ENCODE results near the gene SOX11.

Gene SOX11

GRCh38 chr2:5701266-5701665, 9.1 kb downstream of the SOX11 start:
- H3K27me3 ChIP-seq (replicated peaks; ENCODE audit: control insufficient read depth, insufficient read depth, low read length): peaks cover 12% of the 10 kb centered on the region

GRCh38 chr2:5703166-5703565, 11.0 kb downstream of the SOX11 start:
- Histone ChIP-seq H3K4me1 (ENCODE audit: control insufficient read depth, insufficient read depth, low read length) (no peaks in the 10 kb centered on the region), H3K9me3 (ENCODE audit: control insufficient read depth, low read length) (no peaks in the 10 kb centered on the region), H3K36me3 (ENCODE audit: control insufficient read depth, insufficient read depth, low read length, severe bottlenecking) (no peaks in the 10 kb centered on the region), H3K27me3 (replicated peaks; ENCODE audit: control insufficient read depth, insufficient read depth, low read length) (peaks cover 5% of the 10 kb centered on the region), H3K9ac (ENCODE audit: low read length) (no peak overlapping the region), H3K4me3 (ENCODE audit: low read length) (no peak overlapping the region)
- DNase-seq (ENCODE audit: low read depth): no peak

More at GRCh38 chr2:5701266-5701665, 9.1 kb downstream of the SOX11 start:
- no peak overlapping the region for H3K9ac ChIP-seq (ENCODE audit: low read length)
- H3K9me3 ChIP-seq (ENCODE audit: control insufficient read depth, low read length): no peaks in the 10 kb centered on the region
- H3K4me3 ChIP-seq (ENCODE audit: low read length): no peak overlapping the region
- H3K4me1 ChIP-seq (ENCODE audit: control insufficient read depth, insufficient read depth, low read length): no peaks in the 10 kb centered on the region
- no peak for DNase-seq (ENCODE audit: low read depth)
- no peaks in the 10 kb centered on the region for H3K36me3 ChIP-seq (ENCODE audit: control insufficient read depth, insufficient read depth, low read length, severe bottlenecking)

- Histone ChIP-seq H3K4me1 (ENCODE audit: control insufficient read depth, insufficient read depth, low read length) (no peaks in the 10 kb centered on the region), H3K27me3 (replicated peaks; ENCODE audit: control insufficient read depth, insufficient read depth, low read length) (no peaks in the 10 kb centered on the region), H3K9ac (ENCODE audit: low read length) (no peak overlapping the region), H3K4me3 (ENCODE audit: low read length) (no peak overlapping the region), H3K9me3 (ENCODE audit: control insufficient read depth, low read length) (no peaks in the 10 kb centered on the region), H3K36me3 (ENCODE audit: control insufficient read depth, insufficient read depth, low read length, severe bottlenecking) (no peaks in the 10 kb centered on the region)
- DNase-seq (ENCODE audit: low read depth): no peak
Observed at GRCh38 chr2:5705490-5705889, 13.3 kb downstream of the SOX11 start.

GRCh38 chr2:5706717-5707455, 14.7 kb downstream of the SOX11 start:
- DNase-seq (ENCODE audit: low read depth): no peak
- Histone ChIP-seq H3K36me3 (ENCODE audit: control insufficient read depth, insufficient read depth, low read length, severe bottlenecking) (no peaks in the 10 kb centered on the region), H3K4me1 (ENCODE audit: control insufficient read depth, insufficient read depth, low read length) (no peaks in the 10 kb centered on the region), H3K4me3 (ENCODE audit: low read length) (no peak overlapping the region), H3K27me3 (replicated peaks; ENCODE audit: control insufficient read depth, insufficient read depth, low read length) (no peaks in the 10 kb centered on the region), H3K9me3 (ENCODE audit: control insufficient read depth, low read length) (no peaks in the 10 kb centered on the region), H3K9ac (ENCODE audit: low read length) (no peak overlapping the region)

GRCh38 chr2:5710615-5711014, 18.4 kb downstream of the SOX11 start:
- H3K4me3 ChIP-seq (ENCODE audit: low read length): no peak overlapping the region
- no peak for DNase-seq (ENCODE audit: low read depth)

GRCh38 chr2:5713101-5713500, 20.9 kb downstream of the SOX11 start:
- Histone ChIP-seq H3K36me3 (ENCODE audit: control insufficient read depth, insufficient read depth, low read length, severe bottlenecking) (no peaks in the 10 kb centered on the region), H3K27me3 (replicated peaks; ENCODE audit: control insufficient read depth, insufficient read depth, low read length) (no peaks in the 10 kb centered on the region), H3K4me3 (ENCODE audit: low read length) (no peak overlapping the region), H3K9me3 (ENCODE audit: control insufficient read depth, low read length) (no peaks in the 10 kb centered on the region), H3K9ac (ENCODE audit: low read length) (no peak overlapping the region), H3K4me1 (ENCODE audit: control insufficient read depth, insufficient read depth, low read length) (no peaks in the 10 kb centered on the region)
- no peak for DNase-seq (ENCODE audit: low read depth)

More at GRCh38 chr2:5710615-5711014, 18.4 kb downstream of the SOX11 start:
- Histone ChIP-seq H3K27me3 (replicated peaks; ENCODE audit: control insufficient read depth, insufficient read depth, low read length) (no peaks in the 10 kb centered on the region), H3K4me1 (ENCODE audit: control insufficient read depth, insufficient read depth, low read length) (no peaks in the 10 kb centered on the region), H3K36me3 (ENCODE audit: control insufficient read depth, insufficient read depth, low read length, severe bottlenecking) (no peaks in the 10 kb centered on the region), H3K9ac (ENCODE audit: low read length) (no peak overlapping the region), H3K9me3 (ENCODE audit: control insufficient read depth, low read length) (no peaks in the 10 kb centered on the region)

GRCh38 chr2:5719629-5720334, 27.6 kb downstream of the SOX11 start:
- peaks cover 9% of the 10 kb centered on the region for H3K9me3 ChIP-seq (ENCODE audit: control insufficient read depth, low read length)
- H3K4me3 ChIP-seq (ENCODE audit: low read length): no peak overlapping the region

GRCh38 chr2:5720426-5720825, 28.2 kb downstream of the SOX11 start:
- H3K9me3 ChIP-seq (ENCODE audit: control insufficient read depth, low read length): peaks cover 9% of the 10 kb centered on the region
- H3K27me3 ChIP-seq (replicated peaks; ENCODE audit: control insufficient read depth, insufficient read depth, low read length): no peaks in the 10 kb centered on the region
- no peak overlapping the region for H3K9ac ChIP-seq (ENCODE audit: low read length)
- no peaks in the 10 kb centered on the region for H3K36me3 ChIP-seq (ENCODE audit: control insufficient read depth, insufficient read depth, low read length, severe bottlenecking)
- no peaks in the 10 kb centered on the region for H3K4me1 ChIP-seq (ENCODE audit: control insufficient read depth, insufficient read depth, low read length)
- peak; percentile 48 for DNase-seq (ENCODE audit: low read depth)
- no peak overlapping the region for H3K4me3 ChIP-seq (ENCODE audit: low read length)

More at GRCh38 chr2:5719629-5720334, 27.6 kb downstream of the SOX11 start:
- Histone ChIP-seq H3K36me3 (ENCODE audit: control insufficient read depth, insufficient read depth, low read length, severe bottlenecking) (no peaks in the 10 kb centered on the region), H3K27me3 (replicated peaks; ENCODE audit: control insufficient read depth, insufficient read depth, low read length) (no peaks in the 10 kb centered on the region), H3K9ac (ENCODE audit: low read length) (no peak overlapping the region), H3K4me1 (ENCODE audit: control insufficient read depth, insufficient read depth, low read length) (no peaks in the 10 kb centered on the region)
- no peak for DNase-seq (ENCODE audit: low read depth)

GRCh38 chr2:5722236-5722635, 30.1 kb downstream of the SOX11 start:
- no peak for DNase-seq (ENCODE audit: low read depth)
- Histone ChIP-seq H3K4me3 (ENCODE audit: low read length) (no peak overlapping the region), H3K9ac (ENCODE audit: low read length) (no peak overlapping the region), H3K9me3 (ENCODE audit: control insufficient read depth, low read length) (peaks cover 9% of the 10 kb centered on the region), H3K36me3 (ENCODE audit: control insufficient read depth, insufficient read depth, low read length, severe bottlenecking) (no peaks in the 10 kb centered on the region), H3K4me1 (ENCODE audit: control insufficient read depth, insufficient read depth, low read length) (no peaks in the 10 kb centered on the region), H3K27me3 (replicated peaks; ENCODE audit: control insufficient read depth, insufficient read depth, low read length) (no peaks in the 10 kb centered on the region)

GRCh38 chr2:5723791-5724735, 31.9 kb downstream of the SOX11 start:
- H3K4me1 ChIP-seq (ENCODE audit: control insufficient read depth, insufficient read depth, low read length): no peaks in the 10 kb centered on the region
- H3K9ac ChIP-seq (ENCODE audit: low read length): no peak overlapping the region
- no peak for DNase-seq (ENCODE audit: low read depth)

GRCh38 chr2:5725072-5725471, 32.9 kb downstream of the SOX11 start:
- no peaks in the 10 kb centered on the region for H3K27me3 ChIP-seq (replicated peaks; ENCODE audit: control insufficient read depth, insufficient read depth, low read length)
- H3K4me1 ChIP-seq (ENCODE audit: control insufficient read depth, insufficient read depth, low read length): no peaks in the 10 kb centered on the region
- DNase-seq (ENCODE audit: low read depth): no peak
- peaks cover 4% of the 10 kb centered on the region for H3K9me3 ChIP-seq (ENCODE audit: control insufficient read depth, low read length)
- H3K9ac ChIP-seq (ENCODE audit: low read length): no peak overlapping the region
- H3K4me3 ChIP-seq (ENCODE audit: low read length): no peak overlapping the region
- H3K36me3 ChIP-seq (ENCODE audit: control insufficient read depth, insufficient read depth, low read length, severe bottlenecking): no peaks in the 10 kb centered on the region

More at GRCh38 chr2:5723791-5724735, 31.9 kb downstream of the SOX11 start:
- no peak overlapping the region for H3K4me3 ChIP-seq (ENCODE audit: low read length)
- no peaks in the 10 kb centered on the region for H3K36me3 ChIP-seq (ENCODE audit: control insufficient read depth, insufficient read depth, low read length, severe bottlenecking)
- peaks cover 5% of the 10 kb centered on the region for H3K9me3 ChIP-seq (ENCODE audit: control insufficient read depth, low read length)
- H3K27me3 ChIP-seq (replicated peaks; ENCODE audit: control insufficient read depth, insufficient read depth, low read length): no peaks in the 10 kb centered on the region

All from adipocyte (in vitro differentiated cells).